GM19099 (cell line): Measurements from ENCODE around the gene FAM118B.
A peak's percentile ranks its signal among the peaks of the same experiment; 100 is the strongest.

Source experiments
- POLR2A ChIP-seq: IDR thresholded peaks from 3 replicates; pipeline ENCODE4 v1.6.1; 2011; ENCODE audit warnings: low read depth; ENCODE audit not compliant: insufficient read length; ENCODE audit errors: extremely low read depth

The FAM118B gene

DNA sequence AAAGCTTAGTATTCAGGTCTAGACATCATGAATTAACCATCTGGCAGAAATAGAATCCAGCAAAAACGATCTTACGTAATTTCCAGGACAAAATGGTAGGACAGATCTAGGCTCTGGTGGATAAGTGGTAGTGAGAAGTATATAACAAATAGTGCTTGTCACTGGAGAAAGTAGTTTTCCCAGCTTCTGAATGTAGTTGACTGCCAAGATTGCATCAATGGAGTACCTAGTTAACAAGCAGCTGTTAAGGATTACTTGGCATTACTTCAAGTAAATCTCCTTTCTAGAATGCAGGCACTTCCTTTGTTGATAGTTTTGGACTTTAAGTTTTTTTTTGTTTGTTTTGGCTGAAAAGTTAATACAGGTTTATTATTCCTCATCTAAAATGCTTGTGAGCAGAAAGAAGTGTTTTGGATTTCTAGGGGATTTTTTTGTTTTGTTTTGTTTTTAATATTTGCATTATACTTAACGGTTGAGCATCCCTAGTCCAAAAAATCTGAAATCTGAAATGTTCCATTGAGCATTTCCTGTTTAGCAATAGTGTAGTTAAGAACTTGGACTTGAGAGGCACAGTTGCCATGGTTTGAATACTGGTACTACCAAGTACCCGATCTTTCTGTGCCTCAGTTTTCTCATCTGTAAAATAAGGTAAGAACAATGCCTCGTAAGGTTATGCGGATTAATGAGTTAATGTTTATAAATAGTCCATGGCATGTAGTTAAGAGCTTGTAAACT lies 20.3 kb downstream of the FAM118B start:
- no peak for TF ChIP-seq POLR2A

GRCh38 chr11:126232683-126233082 lies 21.1 kb downstream of the FAM118B start:
- TF ChIP-seq POLR2A: no peak

DNA sequence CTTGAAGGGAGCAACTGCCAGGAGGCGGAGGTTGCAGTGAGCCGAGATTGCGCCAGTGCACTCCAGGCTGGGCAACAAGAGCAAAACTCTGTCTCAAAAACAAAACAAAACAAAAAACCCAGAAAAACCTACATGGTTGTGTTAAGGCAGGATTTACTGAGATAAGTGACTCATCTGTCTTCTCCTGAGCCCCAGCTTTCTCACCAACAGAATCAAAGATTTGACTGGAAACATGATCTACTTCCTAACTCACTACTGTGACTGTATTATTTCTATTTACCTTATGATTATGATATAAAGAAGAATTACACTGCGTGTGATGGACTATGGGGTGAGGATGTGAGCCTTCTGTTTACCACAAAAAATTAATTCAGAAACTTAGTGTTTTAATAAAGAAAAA lies 21.8 kb downstream of the FAM118B start:
- TF ChIP-seq POLR2A: no peak

GRCh38 chr11:126246636-126247035 lies 35.1 kb downstream of the FAM118B start:
- TF ChIP-seq POLR2A: no peak

- no peak for TF ChIP-seq POLR2A
Observed at GRCh38 chr11:126253265-126253664, 41.7 kb downstream of the FAM118B start.

DNA sequence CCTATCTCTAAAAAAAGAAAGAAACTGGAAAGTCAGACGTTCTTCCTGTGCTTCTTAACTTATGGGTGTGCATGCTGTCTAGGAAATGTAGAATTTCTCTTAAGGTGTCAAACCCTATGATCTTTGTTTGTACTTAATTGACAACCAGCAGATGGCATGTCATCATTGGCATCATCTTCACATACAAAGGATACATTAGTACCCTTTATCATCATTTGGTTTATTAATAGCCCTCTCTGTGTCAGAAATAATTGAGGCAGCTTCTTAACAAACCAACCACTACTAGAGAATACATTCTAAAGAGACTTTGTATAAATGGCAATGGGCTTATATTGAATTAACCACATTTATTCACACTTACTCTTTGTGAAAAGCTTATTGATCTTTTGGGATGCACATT lies 43.2 kb downstream of the FAM118B start:
- no peak for TF ChIP-seq POLR2A

DNA sequence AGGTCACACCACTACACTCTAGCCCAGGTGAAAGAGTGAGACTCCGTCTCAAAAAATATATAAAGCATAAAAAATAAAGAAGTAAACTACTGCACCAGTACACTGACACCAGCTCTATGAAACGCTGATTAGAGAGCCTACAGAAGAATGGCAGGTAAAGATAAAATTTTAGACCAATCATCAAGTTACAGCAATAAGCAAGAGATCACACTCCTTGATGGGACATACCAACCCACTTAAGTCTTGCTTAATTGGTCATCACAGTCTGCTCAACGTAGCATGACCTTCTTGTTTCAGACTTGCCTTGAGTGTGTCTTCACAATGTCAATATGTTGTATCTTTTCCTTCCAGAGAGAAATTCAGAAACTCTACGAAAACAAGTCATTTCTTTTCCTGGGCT lies 44.6 kb downstream of the FAM118B start:
- no peak for TF ChIP-seq POLR2A

DNA sequence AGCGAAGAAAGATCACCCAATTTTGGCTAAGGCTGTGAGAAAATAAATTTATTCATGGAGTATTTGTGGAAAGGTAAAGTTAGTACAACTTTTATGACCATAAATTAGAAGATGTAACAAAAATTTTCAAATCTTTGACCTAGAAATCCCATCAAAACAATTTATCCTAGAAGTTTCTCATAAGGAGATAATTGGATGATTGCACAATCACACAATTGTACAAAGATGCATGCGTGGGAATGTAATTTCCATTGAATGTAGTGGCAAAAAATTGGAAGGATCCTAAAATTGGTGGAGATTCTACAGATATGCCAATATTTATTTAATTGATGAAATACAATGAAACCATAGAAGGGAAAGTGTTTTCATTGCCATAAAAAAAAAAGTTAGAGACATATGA lies 45.6 kb downstream of the FAM118B start:
- TF ChIP-seq POLR2A: no peak

DNA sequence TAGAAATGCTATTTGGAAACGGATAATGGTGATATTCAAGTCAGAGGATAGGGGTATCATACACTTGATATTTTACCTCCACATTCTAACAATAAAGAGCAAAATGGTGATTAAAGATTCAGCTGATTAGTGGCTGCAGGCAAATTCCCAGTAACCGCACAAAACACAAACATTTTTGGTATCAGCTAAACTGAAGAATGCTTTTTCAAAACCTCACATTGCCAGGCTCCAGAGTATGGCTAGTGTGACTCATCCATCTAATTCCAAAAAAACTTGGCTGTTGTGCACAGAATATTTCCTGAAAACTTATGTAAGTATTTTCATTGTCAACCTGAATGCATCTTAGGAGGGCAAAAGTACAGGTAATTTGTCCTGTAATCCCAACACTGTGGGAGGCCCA lies 46.2 kb downstream of the FAM118B start:
- no peak for TF ChIP-seq POLR2A

DNA sequence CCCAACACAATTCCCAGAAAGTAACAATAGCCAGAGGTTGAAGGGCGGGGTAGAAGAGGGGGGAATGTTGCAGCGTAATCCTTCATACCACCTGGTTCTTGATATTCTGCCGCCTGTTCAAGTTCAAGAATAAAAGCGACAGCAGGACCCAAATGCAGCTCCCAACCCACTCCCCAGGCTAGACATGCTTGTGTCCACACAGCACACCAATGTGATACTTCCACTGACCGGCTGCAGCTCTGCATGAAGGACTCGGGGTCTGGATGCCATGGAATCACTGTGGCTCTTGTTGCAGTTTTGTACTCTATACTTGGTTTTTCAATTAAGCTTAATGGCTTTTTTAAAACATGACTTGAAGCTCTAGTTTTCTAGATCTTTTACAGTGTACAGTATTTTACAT lies 50.6 kb downstream of the FAM118B start:
- no peak for TF ChIP-seq POLR2A

DNA sequence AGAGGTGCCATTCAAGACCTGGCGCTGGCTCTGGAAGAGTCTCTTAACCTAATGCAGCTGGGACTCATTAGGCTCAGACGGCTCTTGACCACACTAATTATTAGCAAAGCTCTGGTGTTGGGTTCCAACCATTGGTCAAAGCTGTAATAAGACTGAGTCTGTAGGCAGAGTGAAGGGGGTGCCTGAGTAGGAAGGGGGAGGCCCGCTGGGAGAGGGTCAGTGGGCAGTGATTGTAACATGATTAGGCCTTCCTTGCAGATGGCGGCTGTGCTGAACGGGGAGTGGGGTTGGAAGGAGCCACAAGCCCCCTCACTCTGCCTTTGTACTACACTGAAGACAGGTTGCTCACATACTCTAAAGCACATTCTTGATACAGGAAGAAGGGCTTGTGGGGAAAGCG lies 51.9 kb downstream of the FAM118B start:
- TF ChIP-seq POLR2A: no peak

- no peak for TF ChIP-seq POLR2A
Observed at GRCh38 chr11:126265811-126266210, 54.2 kb downstream of the FAM118B start.

GRCh38 chr11:126267650-126268049 lies 56.1 kb downstream of the FAM118B start:
- no peak for TF ChIP-seq POLR2A

DNA sequence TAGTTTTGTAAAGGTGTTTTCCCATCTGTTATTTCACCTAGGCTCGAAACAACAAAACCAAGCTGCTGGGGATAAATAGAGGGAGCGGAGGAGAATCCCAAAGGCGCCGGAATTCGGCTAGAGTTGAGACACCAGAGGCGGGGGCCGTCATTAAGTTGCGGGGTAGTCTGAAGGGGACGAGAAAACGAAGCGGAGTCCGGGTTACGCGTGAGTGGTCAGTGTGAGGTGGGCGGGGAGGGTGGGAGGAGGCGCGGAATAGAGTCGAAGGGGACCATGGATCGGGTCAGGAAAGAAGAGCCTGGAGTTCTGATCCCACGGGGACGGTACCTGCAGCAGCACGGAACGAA lies 56.8 kb downstream of the FAM118B start:
- TF ChIP-seq POLR2A: no peak

GRCh38 chr11:126268708-126269579 lies 57.4 kb downstream of the FAM118B start, which contains the start of the genes FOXRED1 and SRPRA:
FOXRED1 (plus strand) TSS chr11:126269154; CDS start chr11:126269207, 53 bp downstream.
SRPRA (minus strand) TSS chr11:126268895; CDS start chr11:126268804, 91 bp downstream.
- peak; percentile 88 for TF ChIP-seq POLR2A

GRCh38 chr11:126277322-126277721 lies 65.7 kb downstream of the FAM118B start:
- no peak for TF ChIP-seq POLR2A

DNA sequence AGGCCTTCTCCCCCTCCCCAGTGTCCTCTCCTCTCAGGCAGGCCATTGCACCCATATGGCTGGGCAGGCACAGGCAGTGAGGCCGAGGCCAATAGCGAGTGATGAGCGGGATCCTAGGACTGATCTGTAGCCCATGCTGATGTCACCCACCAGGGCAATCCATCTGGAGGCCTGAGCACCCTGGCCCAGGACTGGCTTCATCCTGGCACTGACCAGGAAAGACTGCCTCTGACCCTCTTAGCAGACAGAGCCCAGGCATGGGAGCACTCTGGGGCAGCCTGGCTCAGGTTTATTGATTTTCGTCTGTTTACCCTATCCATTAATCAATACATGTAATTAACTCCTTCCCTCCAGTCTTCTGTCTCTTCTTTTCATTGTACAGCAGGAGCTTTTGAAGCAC lies 66.2 kb downstream of the FAM118B start:
- no peak for TF ChIP-seq POLR2A

- TF ChIP-seq POLR2A: no peak
Observed at GRCh38 chr11:126279191-126279590, 67.6 kb downstream of the FAM118B start.
